ENCODE measurements around the gene ARMC9.

- no peak for TF ChIP-seq CTCF (IDR thresholded peaks at IDR 0.05 in 4 of 5, conservative IDR thresholded peaks at IDR 0.05 in 1 of 5)
- no peak for TF ChIP-seq POLR2A (IDR thresholded peaks at IDR 0.05)
These were observed 98.1 kb downstream of the ARMC9 start for GRCh38 chr2:231296401-231296974.

Measured in gastrocnemius medialis (tissue), 4 donors.